ENCODE data around the gene ZNF784. TPM values are rescaled to one million over a fixed set of nuclear protein-coding genes. Genes with fewer than 3 reads are reported as not detected.

ZNF784 gene
- total and polyA plus RNA-seq, 2 of the 13 experiments (the other 11 are each of a cell fraction or from before 2014, with no cell fraction given) = 4.1 to 4.2 TPM

GRCh38 chr19:55617426-55617825, 6.9 kb downstream of the ZNF784 start:
- DNase-seq (ENCODE audit: low spot score) (no peak), ATAC-seq (no peak), FAIRE-seq (no peak)
- Histone ChIP-seq H3K4me3 (replicated peaks in 1 of 3; ENCODE audit: insufficient read depth in 1 of 3, low read depth in 2 of 3, low read length in 3 of 3) (no peak overlapping the region), H3K36me3 (replicated peaks in 1 of 2; ENCODE audit: control insufficient read depth in 1 of 2, insufficient read depth in 2 of 2, low read length in 2 of 2) (peaks cover 2 to 5% of the 10 kb centered on the region in 2 experiments; a peak in 1 of 5 replicates), H3K27me3 (ENCODE audit: control insufficient read depth in 1 of 2, insufficient read depth in 2 of 2, low read length in 2 of 2) (no peaks in the 10 kb centered on the region), H3K9me3 (ENCODE audit: low read length) (no peaks in the 10 kb centered on the region), H3K27ac (ENCODE audit: extremely low read length, insufficient read depth, low read length) (no peak overlapping the region), H2AFZ (ENCODE audit: low read length) (no peak overlapping the region), H3K4me2 (ENCODE audit: low read depth, low read length) (no peak overlapping the region), H3K9ac (ENCODE audit: insufficient read depth, low read depth, low read length) (no peak overlapping the region), H3K79me2 (ENCODE audit: insufficient read depth, low read length) (no peaks in the 10 kb centered on the region), H4K20me1 (ENCODE audit: insufficient read depth, low read length) (no peaks in the 10 kb centered on the region), H3K4me1 (ENCODE audit: insufficient read depth, low read length) (peaks cover 9% of the 10 kb centered on the region)
- CTCF ChIA-PET (ENCODE audit: low intra/inter-chr PET ratio, low total read pairs) = no interaction called here
- in situ Hi-C loops (cut with HindIII; ENCODE audit: extremely low pct_ligation_motif_present, low pct_unique_long_range_greater_than_20kb) (no loop called here), intact Hi-C loops (cut with micrococcal nuclease; ENCODE audit: unreplicated experiment) (no loop called here)
- TF ChIP-seq GATA4 (IDR thresholded peaks at IDR 0.05; ENCODE audit: borderline replicate concordance, low read depth) = no peak
- TF ChIP-seq NONO (IDR thresholded peaks at IDR 0.05) = no peak
- TF ChIP-seq NONO (CRISPR knock-in tag; conservative IDR thresholded peaks at IDR 0.05) = no peak
- TF ChIP-seq ZNF101 (CRISPR knock-in tag; IDR thresholded peaks at IDR 0.05; ENCODE audit: borderline replicate concordance, low read depth) = no peak
- no peak for TF ChIP-seq ZBED4 (CRISPR knock-in tag; IDR thresholded peaks at IDR 0.05; ENCODE audit: borderline replicate concordance)
- TF ChIP-seq FOSL1 (CRISPR knock-in tag; IDR thresholded peaks at IDR 0.05; ENCODE audit: borderline replicate concordance) = no peak
- no peak for TF ChIP-seq NAIF1 (CRISPR knock-in tag; IDR thresholded peaks at IDR 0.05; ENCODE audit: borderline replicate concordance)
- no peak for TF ChIP-seq SP5 (CRISPR knock-in tag; IDR thresholded peaks at IDR 0.05; ENCODE audit: borderline replicate concordance, low read depth)
- TF ChIP-seq ZKSCAN8 (CRISPR knock-in tag; IDR thresholded peaks at IDR 0.05; ENCODE audit: borderline replicate concordance) = no peak
- no peak for TF ChIP-seq ZNF350 (CRISPR knock-in tag; IDR thresholded peaks at IDR 0.05; ENCODE audit: borderline replicate concordance, low read depth)
- WGBS (ENCODE audit: low lambda C conversion rate) = 92% methylated on average over 8 of the region's 8 CpGs
- POLR2A ChIA-PET = no interaction called here
- no TSS peak for BruUV-seq (replicated peaks)

Measured in HepG2 (cell line).